Measurements from ENCODE around the gene SDE2. TPM values are rescaled to one million over a fixed set of nuclear protein-coding genes. Genes with fewer than 3 reads are reported as not detected.

The SDE2 gene
- total RNA-seq: 8.0 TPM

- DNase-seq (ENCODE audit: low spot score) (peak; percentile 100), ATAC-seq (peak; percentile 98)
These were observed at the start of gene SDE2 for GRCh38 chr1:225999227-225999911. Gene SDE2 (minus strand): TSS chr1:225999343. CDS start chr1:225999312, 31 bp downstream.

GRCh38 chr1:226048886-226049285, 49.7 kb upstream of the SDE2 start:
- ATAC-seq: no peak
- no peak for DNase-seq (ENCODE audit: low spot score)

GRCh38 chr1:226047495-226047894, 48.4 kb upstream of the SDE2 start:
- ATAC-seq (no peak), DNase-seq (ENCODE audit: low spot score) (no peak)

- ATAC-seq (peak; percentile 80), DNase-seq (ENCODE audit: low spot score) (no peak)
These were observed 47.1 kb upstream of the SDE2 start for GRCh38 chr1:226046240-226046639.

GRCh38 chr1:226044514-226045101, 45.5 kb upstream of the SDE2 start:
- DNase-seq (ENCODE audit: low spot score) (no peak), ATAC-seq (no peak)

- DNase-seq (ENCODE audit: low spot score): no peak
- ATAC-seq: no peak
These were observed 42.3 kb upstream of the SDE2 start for GRCh38 chr1:226041419-226041818.

GRCh38 chr1:226038661-226039060, 39.5 kb upstream of the SDE2 start:
- ATAC-seq (no peak), DNase-seq (ENCODE audit: low spot score) (no peak)

- DNase-seq (ENCODE audit: low spot score): peak; percentile 39
- ATAC-seq: no peak
These were observed 36.8 kb upstream of the SDE2 start for GRCh38 chr1:226035915-226036314.

GRCh38 chr1:226034482-226034881, 35.3 kb upstream of the SDE2 start:
- DNase-seq (ENCODE audit: low spot score) (peak; percentile 76), ATAC-seq (peak; percentile 88)

GRCh38 chr1:226033991-226034390, 34.8 kb upstream of the SDE2 start:
- ATAC-seq: no peak
- no peak for DNase-seq (ENCODE audit: low spot score)

- no peak for DNase-seq (ENCODE audit: low spot score)
- ATAC-seq: no peak
These were observed 34.4 kb upstream of the SDE2 start for GRCh38 chr1:226033582-226033981.

- DNase-seq (ENCODE audit: low spot score): no peak
These were observed 30.6 kb upstream of the SDE2 start for GRCh38 chr1:226029568-226030225.

GRCh38 chr1:226029093-226029496, 30.0 kb upstream of the SDE2 start:
- DNase-seq (ENCODE audit: low spot score): peak; percentile 69
- ATAC-seq: peak; percentile 92

More at GRCh38 chr1:226029568-226030225, 30.6 kb upstream of the SDE2 start:
- peak; percentile 49 for ATAC-seq

- DNase-seq (ENCODE audit: low spot score) (no peak), ATAC-seq (no peak)
These were observed 28.5 kb upstream of the SDE2 start for GRCh38 chr1:226027538-226028217.

GRCh38 chr1:226026833-226027232, 27.7 kb upstream of the SDE2 start:
- no peak for ATAC-seq
- no peak for DNase-seq (ENCODE audit: low spot score)

- DNase-seq (ENCODE audit: low spot score) (no peak), ATAC-seq (no peak)
These were observed 24.6 kb upstream of the SDE2 start for GRCh38 chr1:226023735-226024134.

- ATAC-seq: no peak
- no peak for DNase-seq (ENCODE audit: low spot score)
These were observed 22.7 kb upstream of the SDE2 start for GRCh38 chr1:226021801-226022200.

- DNase-seq (ENCODE audit: low spot score) (no peak), ATAC-seq (no peak)
These were observed 22.3 kb upstream of the SDE2 start for GRCh38 chr1:226021401-226021800.

GRCh38 chr1:226019572-226019971, 20.4 kb upstream of the SDE2 start:
- ATAC-seq (no peak), DNase-seq (ENCODE audit: low spot score) (no peak)

- ATAC-seq (no peak), DNase-seq (ENCODE audit: low spot score) (no peak)
These were observed 17.9 kb upstream of the SDE2 start for GRCh38 chr1:226017070-226017469.

GRCh38 chr1:226009650-226010044, 10.5 kb upstream of the SDE2 start:
- ATAC-seq (no peak), DNase-seq (ENCODE audit: low spot score) (no peak)
